ENCODE measurements around the gene S1PR5.

- TF ChIP-seq CTCF (IDR thresholded peaks at IDR 0.05), result no peak
- TF ChIP-seq POLR2AphosphoS5 (IDR thresholded peaks at IDR 0.05), result peak; percentile 78 to 92
- peak; percentile 78 for TF ChIP-seq POLR2A (IDR thresholded peaks at IDR 0.05; ENCODE audit: low read depth)
- no peak for TF ChIP-seq EP300 (IDR thresholded peaks at IDR 0.05)
Observed at GRCh38 chr19:10543420-10544241, 26.4 kb upstream of the S1PR5 start, which contains the start of gene ATG4D.

Measured in esophagus muscularis mucosa (tissue), 4 donors.